ENCODE data around the gene ZNF385D.

DNA sequence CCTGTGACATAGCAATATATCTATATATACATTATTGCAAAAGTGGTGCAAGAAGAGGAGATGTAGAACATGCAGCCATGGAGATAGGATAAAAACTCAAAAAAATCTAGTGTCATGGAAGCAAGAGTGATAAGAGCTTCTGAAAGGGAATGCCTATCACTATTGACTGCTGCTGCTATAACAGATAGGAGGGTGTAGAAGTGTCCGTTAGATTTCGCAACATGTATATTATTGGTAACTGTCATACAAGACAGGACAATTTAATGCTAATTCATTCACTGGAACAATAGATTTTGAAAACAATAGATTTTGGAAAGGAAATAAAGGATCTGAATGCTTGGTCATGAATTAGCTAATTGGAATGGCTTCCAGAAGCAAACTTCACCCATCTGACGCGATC, 224.5 kb downstream of the ZNF385D start:
- TF ChIP-seq CTCF (IDR thresholded peaks at IDR 0.05) (no peak), POLR2A (IDR thresholded peaks at IDR 0.05) (no peak)

All from uterus (tissue), 2 donors.